Stimulated activated memory B cell treated with anti-CD40 and anti-IgM and Interleukin-4, amounts not matched to agents 10 μg/mL and 1 μg/mL and 100 μg/mL, for 72 hours (primary cell): ENCODE data around the gene SMIM14.
"Not testable (repeated sequence)": the region's sequence is repeated elsewhere in the genome, so short reads cannot be mapped to it uniquely, and the experiment has no call there.

ENCODE experiments used
- ATAC-seq: fragments of 150-1000 bp; cut with Tn5 transposase; 2 replicates; pipeline ENCODE4 v1.10.0; 2021
- H3K27ac Mint-ChIP-seq: one replicate; pipeline ENCODE4 v1.8.0; 2022; ENCODE audit warnings: mild to moderate bottlenecking, mixed read lengths
- H3K27me3 Mint-ChIP-seq: one replicate; pipeline ENCODE4 v1.8.0; 2022; ENCODE audit warnings: mixed read lengths
- H3K36me3 Mint-ChIP-seq: one replicate; pipeline ENCODE4 v1.8.0; 2022; ENCODE audit warnings: mixed read lengths
- H3K4me1 Mint-ChIP-seq: one replicate; pipeline ENCODE4 v1.8.0; 2022; ENCODE audit warnings: mixed read lengths
- H3K4me3 Mint-ChIP-seq: one replicate; pipeline ENCODE4 v1.8.0; 2022; ENCODE audit warnings: mild to moderate bottlenecking, moderate library complexity, mixed read lengths
- H3K9me3 Mint-ChIP-seq: one replicate; pipeline ENCODE4 v1.8.0; 2022; ENCODE audit warnings: mixed read lengths

Gene SMIM14

DNA sequence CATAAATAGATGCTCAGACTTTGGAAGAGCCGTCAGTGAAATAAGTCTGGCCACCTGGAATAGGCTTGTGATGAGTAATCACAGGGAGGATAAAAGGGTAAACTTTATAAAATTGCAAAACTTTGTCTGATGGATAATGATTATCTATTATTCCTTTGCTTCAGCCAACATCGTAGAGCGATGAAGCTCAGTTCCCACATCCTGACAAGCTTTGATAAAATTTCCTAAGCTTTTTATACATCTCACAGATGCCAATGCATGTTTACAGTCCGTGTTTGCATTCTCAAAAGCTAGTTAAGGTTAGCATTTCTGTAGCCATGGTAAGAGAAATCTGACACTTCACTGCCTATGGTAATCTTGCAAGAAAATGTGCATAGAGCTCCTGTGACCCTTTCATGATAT is 96.1 kb downstream of the SMIM14 start:
- Mint-ChIP-seq H3K36me3 (peaks cover 7% of the 10 kb centered on the region), H3K27me3 (no peaks in the 10 kb centered on the region), H3K27ac (no peak overlapping the region), H3K4me3 (no peak overlapping the region), H3K4me1 (no peaks in the 10 kb centered on the region), H3K9me3 (no peaks in the 10 kb centered on the region)
- no peak for ATAC-seq

GRCh38 chr4:39541987-39542610 is 96.6 kb downstream of the SMIM14 start:
- H3K4me3 Mint-ChIP-seq: no peak overlapping the region
- no peaks in the 10 kb centered on the region for H3K9me3 Mint-ChIP-seq
- no peak for ATAC-seq
- no peaks in the 10 kb centered on the region for H3K4me1 Mint-ChIP-seq
- no peaks in the 10 kb centered on the region for H3K27me3 Mint-ChIP-seq
- no peak overlapping the region for H3K27ac Mint-ChIP-seq
- H3K36me3 Mint-ChIP-seq: peaks cover 7% of the 10 kb centered on the region

DNA sequence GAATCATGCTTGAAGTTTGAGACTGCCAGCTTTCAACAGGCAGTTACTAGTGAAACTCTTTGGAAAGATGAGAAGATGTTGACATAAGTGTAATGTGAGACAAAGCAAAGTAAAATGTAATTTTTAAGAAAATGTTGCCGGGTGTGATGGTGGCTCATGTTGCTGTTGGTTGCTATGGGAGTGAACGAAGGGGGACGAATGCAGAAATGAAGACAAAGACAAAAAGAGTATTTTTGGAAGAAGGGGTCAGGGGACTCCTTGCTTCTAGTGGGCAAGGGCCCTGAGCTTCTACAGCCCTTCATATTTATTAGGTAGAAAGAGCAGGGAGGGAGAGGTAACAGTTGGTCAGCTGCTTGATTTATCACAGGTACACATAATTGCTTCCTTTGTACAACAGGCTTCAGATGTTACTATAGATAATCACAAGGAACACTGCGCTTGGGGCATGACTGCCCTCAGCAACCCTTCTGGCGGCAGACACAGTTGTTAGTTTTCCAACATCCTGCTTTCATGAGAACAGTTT is 99.5 kb downstream of the SMIM14 start:
- H3K9me3 Mint-ChIP-seq: no peaks in the 10 kb centered on the region
- H3K27me3 Mint-ChIP-seq: no peaks in the 10 kb centered on the region
- no peak overlapping the region for H3K4me3 Mint-ChIP-seq
- H3K27ac Mint-ChIP-seq: no peak overlapping the region
- no peak for ATAC-seq
- H3K36me3 Mint-ChIP-seq: peaks cover 12% of the 10 kb centered on the region
- H3K4me1 Mint-ChIP-seq: no peaks in the 10 kb centered on the region

DNA sequence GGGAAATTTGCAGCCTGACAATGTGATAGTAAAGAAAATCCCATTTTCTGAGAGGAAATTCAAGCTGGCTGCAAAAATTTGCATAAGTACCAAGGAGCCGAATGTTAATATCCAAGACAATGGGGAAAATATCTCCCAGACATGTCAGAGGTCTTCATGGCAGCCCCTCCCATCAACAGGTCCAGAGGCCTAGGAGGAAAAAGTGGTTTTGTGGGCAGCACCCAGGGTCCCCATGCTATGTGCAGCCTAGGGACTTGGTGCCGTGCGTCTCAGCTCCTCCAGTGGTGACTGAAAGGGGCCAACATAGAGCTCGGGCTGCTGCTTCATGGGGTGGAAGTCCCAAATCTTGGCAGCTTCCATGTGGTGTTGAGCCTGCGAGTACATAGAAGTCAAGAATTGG is 105.1 kb downstream of the SMIM14 start:
- no peak for ATAC-seq
- no peak overlapping the region for H3K27ac Mint-ChIP-seq
- H3K27me3 Mint-ChIP-seq: no peaks in the 10 kb centered on the region
- H3K4me1 Mint-ChIP-seq: no peaks in the 10 kb centered on the region
- peaks cover 20% of the 10 kb centered on the region for H3K9me3 Mint-ChIP-seq
- peaks cover 39% of the 10 kb centered on the region for H3K36me3 Mint-ChIP-seq
- H3K4me3 Mint-ChIP-seq: no peak overlapping the region

DNA sequence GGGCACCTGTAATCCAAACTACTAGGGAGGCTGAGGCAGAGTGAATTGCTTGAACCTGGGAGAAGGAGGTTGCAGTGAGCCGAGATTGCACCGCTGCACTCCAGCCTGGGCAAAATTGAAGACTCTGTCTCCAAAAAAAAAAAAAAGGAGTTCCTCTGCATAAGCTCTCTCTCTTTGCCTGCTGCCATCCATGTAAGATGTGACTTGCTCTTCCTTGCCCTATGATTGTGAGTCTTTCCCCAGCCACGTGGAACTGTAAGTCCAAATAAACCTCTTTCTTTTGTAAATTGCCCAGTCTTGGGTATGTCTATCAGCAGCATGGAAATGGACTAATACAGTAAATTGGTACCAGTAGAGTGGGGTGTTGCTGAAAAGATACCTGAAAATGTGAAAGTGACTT is 106.4 kb downstream of the SMIM14 start:
- not testable (repeated sequence) for H3K4me3 Mint-ChIP-seq, H3K27me3 Mint-ChIP-seq, H3K4me1 Mint-ChIP-seq, ATAC-seq, H3K27ac Mint-ChIP-seq
- Mint-ChIP-seq H3K36me3 (peaks cover 39% of the 10 kb centered on the region), H3K9me3 (peaks cover 20% of the 10 kb centered on the region)

DNA sequence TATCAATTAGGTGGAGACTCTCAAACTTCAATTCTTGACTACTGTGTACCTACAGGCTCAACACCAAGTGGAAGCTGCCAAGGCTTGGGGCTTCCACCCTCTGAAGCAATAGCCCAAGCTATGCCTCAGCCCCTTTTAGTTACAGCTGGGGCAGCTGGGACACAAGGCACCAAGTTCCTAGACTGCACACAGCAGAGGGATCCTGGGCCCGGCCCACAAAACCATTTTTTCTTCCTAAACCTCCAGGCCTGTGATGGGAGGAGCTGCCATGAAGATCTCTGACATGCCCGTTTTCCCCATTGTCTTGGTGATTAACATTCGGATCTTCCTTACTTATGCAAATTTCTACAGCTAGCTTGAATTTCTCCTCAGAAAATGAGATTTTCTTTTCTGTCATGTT is 108.0 kb downstream of the SMIM14 start:
- H3K27me3 Mint-ChIP-seq: no peaks in the 10 kb centered on the region
- no peak for ATAC-seq
- H3K4me3 Mint-ChIP-seq: no peak overlapping the region
- H3K27ac Mint-ChIP-seq: no peak overlapping the region
- H3K4me1 Mint-ChIP-seq: peaks cover 12% of the 10 kb centered on the region
- H3K36me3 Mint-ChIP-seq: peaks cover 39% of the 10 kb centered on the region
- H3K9me3 Mint-ChIP-seq: peaks cover 20% of the 10 kb centered on the region

DNA sequence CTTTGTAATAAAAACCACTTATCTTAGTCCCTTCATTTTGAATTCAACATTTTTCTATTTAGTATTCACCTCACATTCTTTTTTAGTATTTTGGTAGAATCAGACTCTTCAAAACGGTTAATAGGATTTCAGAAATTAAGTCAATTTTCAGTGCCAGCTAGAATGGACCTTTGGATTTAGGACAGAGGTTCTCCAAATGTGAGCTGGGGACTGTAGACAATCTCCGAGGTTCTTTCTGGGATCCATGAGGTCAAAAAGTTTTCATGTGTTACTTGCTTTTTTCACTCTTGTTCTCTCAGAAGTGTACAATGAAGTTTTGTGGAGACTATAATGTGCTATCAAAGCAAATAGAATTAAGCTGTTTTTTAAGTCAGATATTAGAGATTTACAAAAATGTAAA is 109.1 kb downstream of the SMIM14 start:
- Mint-ChIP-seq H3K36me3 (peaks cover 37% of the 10 kb centered on the region), H3K27ac (no peak overlapping the region), H3K4me3 (no peak overlapping the region), H3K9me3 (peaks cover 20% of the 10 kb centered on the region), H3K27me3 (no peaks in the 10 kb centered on the region), H3K4me1 (peaks cover 16% of the 10 kb centered on the region)
- no peak for ATAC-seq

GRCh38 chr4:39528061-39528465 is 110.6 kb downstream of the SMIM14 start:
- peak overlapping the region; percentile 99 for H3K4me3 Mint-ChIP-seq
- peaks cover 26% of the 10 kb centered on the region for H3K36me3 Mint-ChIP-seq
- H3K27me3 Mint-ChIP-seq: no peaks in the 10 kb centered on the region
- H3K27ac Mint-ChIP-seq: peak overlapping the region; percentile 90
- peaks cover 20% of the 10 kb centered on the region for H3K9me3 Mint-ChIP-seq
- H3K4me1 Mint-ChIP-seq: peaks cover 16% of the 10 kb centered on the region
- ATAC-seq: no peak

DNA sequence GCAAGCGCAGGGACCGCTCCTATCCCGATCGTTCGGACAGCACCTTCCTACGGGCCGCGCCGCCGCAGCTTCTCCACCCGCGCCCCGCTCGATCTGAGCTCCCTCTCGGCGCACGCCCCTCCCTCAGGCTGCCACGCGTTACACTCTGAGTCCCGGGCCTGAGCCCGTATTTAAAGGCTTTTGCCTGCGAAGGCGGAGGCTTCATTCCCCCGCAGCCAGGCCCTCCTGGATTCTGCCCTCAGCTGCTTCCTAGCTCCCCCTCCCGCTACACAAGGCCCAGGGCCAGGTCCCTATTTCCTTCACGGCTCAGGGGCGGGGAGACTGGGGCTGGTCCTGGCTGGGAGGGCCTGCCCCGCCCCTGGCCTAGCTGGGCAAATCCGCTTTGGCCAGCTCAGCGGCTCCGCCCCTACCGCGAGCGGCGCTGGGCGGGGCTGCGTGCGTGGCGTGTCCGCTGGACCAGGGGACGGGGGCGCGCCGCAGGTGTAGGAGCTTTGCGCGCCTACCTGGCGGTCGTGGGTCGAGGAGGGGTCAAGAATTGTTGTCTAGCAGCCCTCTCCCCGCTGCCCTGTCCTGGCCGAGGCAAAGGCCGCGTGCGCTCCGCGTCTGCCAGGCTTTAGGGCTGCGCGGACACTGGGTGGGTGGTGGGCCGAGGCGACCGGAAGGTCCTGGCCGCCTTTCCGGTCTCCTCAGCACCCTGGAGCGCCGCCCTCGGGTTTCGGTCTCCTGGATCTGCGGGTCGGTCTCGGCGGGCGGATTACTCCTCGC is 111.2 kb downstream of the SMIM14 start, which contains the start of gene UGDH:
UGDH (minus strand) TSS at position 144 of the 765 bp plus-strand sequence. CDS start 5,927 bp downstream, outside the sequence.
- Mint-ChIP-seq H3K36me3 (peaks cover 20% of the 10 kb centered on the region), H3K27me3 (no peaks in the 10 kb centered on the region), H3K27ac (peak within 1 kb of the TSS; percentile 90), H3K9me3 (peaks cover 17% of the 10 kb centered on the region), H3K4me3 (peak within 1 kb of the TSS; percentile 99), H3K4me1 (peaks cover 16% of the 10 kb centered on the region)
- peak; percentile 100 for ATAC-seq

DNA sequence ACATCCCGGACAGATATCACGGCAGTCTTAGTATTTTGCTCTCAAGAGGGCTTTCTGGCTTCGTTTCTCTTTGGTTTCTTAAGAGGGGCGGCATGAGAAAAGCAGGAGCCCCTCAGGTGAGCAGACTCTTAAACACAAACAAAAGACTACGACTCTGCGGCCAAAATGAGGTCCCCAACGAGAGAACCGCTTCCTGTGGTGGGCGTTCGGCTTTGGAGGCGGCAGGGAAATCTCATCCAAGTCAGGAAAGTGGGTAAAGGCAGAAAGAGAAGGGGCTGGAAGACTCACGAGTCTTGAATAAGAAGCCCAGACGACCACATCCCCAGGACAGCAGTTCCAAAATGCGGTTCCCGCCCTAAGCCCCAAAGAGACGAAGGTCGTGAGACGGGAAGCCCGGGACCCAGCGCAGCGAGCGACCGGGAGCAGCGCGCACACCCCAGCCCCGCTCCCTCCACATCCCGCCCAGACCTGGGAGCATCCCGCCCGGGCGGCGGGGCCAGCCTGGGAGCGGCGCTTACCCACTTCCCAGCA is 111.8 kb downstream of the SMIM14 start:
- H3K9me3 Mint-ChIP-seq: peaks cover 11% of the 10 kb centered on the region
- H3K27me3 Mint-ChIP-seq: no peaks in the 10 kb centered on the region
- H3K36me3 Mint-ChIP-seq: peaks cover 14% of the 10 kb centered on the region
- peaks cover 16% of the 10 kb centered on the region for H3K4me1 Mint-ChIP-seq
- peak; percentile 40 for ATAC-seq
- H3K4me3 Mint-ChIP-seq: peak overlapping the region; percentile 99
- peak overlapping the region; percentile 90 for H3K27ac Mint-ChIP-seq

DNA sequence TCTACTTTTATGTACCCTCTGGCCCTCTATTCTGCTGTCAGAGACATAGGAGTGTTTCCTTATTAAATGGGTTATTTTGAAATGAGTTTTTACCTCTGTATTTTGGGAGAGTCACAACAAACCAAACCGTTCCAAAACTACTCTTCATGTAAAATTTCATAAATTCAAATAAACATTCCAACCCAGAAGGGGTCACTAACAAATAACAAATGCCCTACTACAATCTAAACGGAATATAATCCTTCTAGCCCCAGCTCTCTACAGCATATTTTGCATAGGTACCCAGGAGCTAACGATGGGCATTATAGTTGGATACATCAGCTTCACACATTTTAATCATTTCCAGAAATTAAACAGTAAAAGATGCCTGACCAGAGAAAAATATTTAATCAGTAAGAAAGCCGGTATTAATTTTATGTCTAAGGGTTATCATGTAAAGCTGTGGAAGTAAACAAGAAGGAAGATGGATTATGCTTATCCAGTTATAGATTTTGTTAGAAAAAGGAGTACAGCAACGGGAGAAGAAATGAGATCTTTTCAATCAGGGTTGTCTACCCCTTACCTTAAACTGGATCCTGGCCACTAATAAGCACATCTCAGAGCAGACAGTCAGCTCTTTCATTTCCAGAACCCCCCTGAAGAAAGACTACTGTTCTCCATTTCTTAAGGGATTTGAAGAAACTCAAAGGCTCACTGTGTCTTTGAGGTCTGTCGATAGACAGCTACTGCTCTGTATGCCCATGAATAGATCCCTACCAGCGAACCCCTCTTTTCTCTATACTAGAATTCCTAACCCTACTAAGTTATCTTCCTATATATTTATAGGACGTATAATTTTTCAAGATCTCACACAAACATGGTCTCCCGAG is 112.6 kb downstream of the SMIM14 start:
- Mint-ChIP-seq H3K9me3 (peaks cover 6% of the 10 kb centered on the region), H3K4me3 (peak overlapping the region; percentile 99), H3K27ac (peak overlapping the region; percentile 90), H3K4me1 (peaks cover 16% of the 10 kb centered on the region), H3K36me3 (peaks cover 6% of the 10 kb centered on the region), H3K27me3 (no peaks in the 10 kb centered on the region)
- ATAC-seq: no peak

- Mint-ChIP-seq H3K4me3 (no peak overlapping the region), H3K36me3 (no peaks in the 10 kb centered on the region), H3K4me1 (peaks cover 16% of the 10 kb centered on the region), H3K27ac (no peak overlapping the region), H3K27me3 (no peaks in the 10 kb centered on the region), H3K9me3 (no peaks in the 10 kb centered on the region)
- no peak for ATAC-seq
These were observed 114.3 kb downstream of the SMIM14 start for GRCh38 chr4:39524161-39524957.

- Mint-ChIP-seq H3K4me3 (no peak overlapping the region), H3K27me3 (no peaks in the 10 kb centered on the region), H3K4me1 (peaks cover 16% of the 10 kb centered on the region), H3K27ac (no peak overlapping the region), H3K36me3 (no peaks in the 10 kb centered on the region), H3K9me3 (no peaks in the 10 kb centered on the region)
- no peak for ATAC-seq
These were observed 116.6 kb downstream of the SMIM14 start for GRCh38 chr4:39522068-39522467.

DNA sequence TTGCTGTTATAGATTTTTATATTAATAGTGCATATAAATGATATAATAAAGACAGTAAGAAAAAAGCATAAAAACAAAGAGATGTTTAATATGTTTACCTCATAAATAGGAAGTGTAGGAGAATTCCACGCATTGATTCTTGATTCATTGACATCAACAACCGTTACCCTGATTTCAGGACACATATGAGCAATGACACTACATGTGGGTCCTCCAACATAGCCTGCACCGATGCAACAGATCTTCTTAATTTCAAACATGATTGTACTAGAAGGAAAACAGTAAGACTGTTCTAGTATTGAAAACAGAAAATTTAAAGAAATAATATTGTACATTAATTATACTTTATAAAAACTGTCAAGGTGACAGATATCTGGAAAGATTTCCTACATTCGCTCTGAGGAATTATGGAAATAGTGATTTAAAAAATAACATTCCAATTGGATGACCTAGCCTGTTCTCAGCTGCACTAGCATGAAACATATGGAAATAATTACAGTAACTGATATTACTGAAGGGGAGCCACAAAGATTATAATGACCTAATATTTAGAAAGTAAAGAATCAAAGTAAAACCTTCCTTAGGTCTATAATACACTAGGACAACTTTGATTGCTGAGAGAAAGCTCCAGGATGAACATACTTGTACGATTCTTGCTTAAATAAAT is 117.3 kb downstream of the SMIM14 start:
- Mint-ChIP-seq H3K4me3 (no peak overlapping the region), H3K27me3 (no peaks in the 10 kb centered on the region), H3K4me1 (peaks cover 11% of the 10 kb centered on the region), H3K27ac (no peak overlapping the region), H3K9me3 (no peaks in the 10 kb centered on the region), H3K36me3 (peaks cover 2% of the 10 kb centered on the region)
- ATAC-seq: no peak
